Measurements from ENCODE around the gene IGFBP6.

Gene IGFBP6

GRCh38 chr12:53058674-53059433 is 38.6 kb upstream of the IGFBP6 start:
- no peak for DNase-seq (ENCODE audit: low read depth in 2 of 2, low spot score in 1 of 2)

GRCh38 chr12:53059434-53060063 is 37.9 kb upstream of the IGFBP6 start:
- DNase-seq (ENCODE audit: low read depth in 2 of 2, low spot score in 1 of 2): no peak

- DNase-seq (ENCODE audit: low read depth in 2 of 2, low spot score in 1 of 2): no peak
Observed at GRCh38 chr12:53060064-53060720, 37.3 kb upstream of the IGFBP6 start.

GRCh38 chr12:53060721-53061276 is 36.7 kb upstream of the IGFBP6 start:
- no peak for DNase-seq (ENCODE audit: low read depth in 2 of 2, low spot score in 1 of 2)

- no peak for DNase-seq (ENCODE audit: low read depth in 2 of 2, low spot score in 1 of 2)
Observed at GRCh38 chr12:53061404-53062010, 36.0 kb upstream of the IGFBP6 start.

- no peak for DNase-seq (ENCODE audit: low read depth in 2 of 2, low spot score in 1 of 2)
Observed at GRCh38 chr12:53062011-53062961, 35.2 kb upstream of the IGFBP6 start.

GRCh38 chr12:53062977-53063707 is 34.3 kb upstream of the IGFBP6 start:
- no peak for DNase-seq (ENCODE audit: low read depth in 2 of 2, low spot score in 1 of 2)

- DNase-seq (ENCODE audit: low read depth in 2 of 2, low spot score in 1 of 2): no peak
Observed at GRCh38 chr12:53063708-53064612, 33.5 kb upstream of the IGFBP6 start.

- DNase-seq (ENCODE audit: low read depth in 2 of 2, low spot score in 1 of 2): no peak
Observed at GRCh38 chr12:53064613-53065436, 32.6 kb upstream of the IGFBP6 start.

GRCh38 chr12:53065470-53065869 is 32.0 kb upstream of the IGFBP6 start:
- no peak for DNase-seq (ENCODE audit: low read depth in 2 of 2, low spot score in 1 of 2)

- DNase-seq (ENCODE audit: low read depth in 2 of 2, low spot score in 1 of 2): peak; percentile 29 to 40
Observed at GRCh38 chr12:53065975-53066931, 31.2 kb upstream of the IGFBP6 start.

GRCh38 chr12:53067074-53067992 is 30.1 kb upstream of the IGFBP6 start:
- no peak for DNase-seq (ENCODE audit: low read depth in 2 of 2, low spot score in 1 of 2)

- no peak for DNase-seq (ENCODE audit: low read depth in 2 of 2, low spot score in 1 of 2)
Observed at GRCh38 chr12:53067993-53068770, 29.3 kb upstream of the IGFBP6 start.

GRCh38 chr12:53068811-53069585 is 28.5 kb upstream of the IGFBP6 start:
- no peak for DNase-seq (ENCODE audit: low read depth in 2 of 2, low spot score in 1 of 2)

Measured in stimulated activated CD8-positive, alpha-beta memory T cell treated with anti-CD3 and anti-CD28 coated beads, Interleukin-4, amount 100 ng/mL, for 4 hours (primary cell).